Measurements from ENCODE around the gene LCE1C.

Gene LCE1C, protein sequence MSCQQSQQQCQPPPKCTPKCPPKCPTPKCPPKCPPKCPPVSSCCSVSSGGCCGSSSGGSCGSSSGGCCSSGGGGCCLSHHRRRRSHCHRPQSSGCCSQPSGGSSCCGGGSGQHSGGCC

DNA sequence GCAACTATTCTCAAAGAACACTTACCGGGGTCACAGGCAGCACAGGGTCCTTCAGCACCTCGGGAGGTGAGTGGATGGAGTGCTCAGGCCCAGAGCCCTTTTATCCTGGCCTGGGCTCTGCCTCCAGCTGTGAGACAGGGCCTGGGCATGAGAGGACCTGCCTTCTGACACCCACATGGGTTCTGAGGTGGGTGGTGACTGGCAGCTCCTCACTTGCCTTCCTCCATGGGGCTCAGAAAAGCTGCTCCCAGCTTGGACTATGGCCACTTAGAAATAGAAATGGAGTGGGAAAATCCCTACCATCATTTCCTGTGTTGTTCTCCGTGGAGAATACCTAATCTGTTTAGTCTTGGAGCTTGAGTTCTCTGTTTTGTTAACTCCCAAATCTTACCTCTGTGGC lies at the start of gene LCE1C:
Gene LCE1C (minus strand): TSS at position 76 of the 400 bp plus-strand sequence. CDS start 1,173 bp downstream, outside the sequence.
- Mint-ChIP-seq H3K9me3 (ENCODE audit: low read depth) (peaks cover 3% of the 10 kb centered on the region), H3K27ac (no peak within 1 kb of the TSS), H3K36me3 (no peaks in the 10 kb centered on the region)

DNA sequence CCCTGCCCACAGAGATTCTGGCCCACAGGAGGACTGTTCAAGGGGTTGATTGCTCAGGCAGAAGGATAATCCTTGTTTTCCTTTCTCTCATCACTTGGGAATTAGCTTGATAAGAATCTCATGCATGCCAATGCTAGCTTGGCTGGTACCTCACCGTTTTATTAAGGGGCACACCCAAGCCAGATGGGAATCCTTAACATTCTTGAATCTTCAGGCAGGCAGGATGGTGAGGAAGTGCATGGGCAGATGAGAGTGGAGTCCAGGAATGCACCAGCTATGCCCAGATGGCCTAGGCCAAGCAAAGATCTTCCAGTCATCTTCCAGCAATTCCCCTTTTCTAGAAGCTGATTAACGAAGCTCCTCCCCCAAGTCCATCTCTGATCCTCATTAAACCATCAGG lies 49.2 kb upstream of the LCE1C start:
- Mint-ChIP-seq H3K27me3 (peaks cover 3% of the 10 kb centered on the region), H3K36me3 (no peaks in the 10 kb centered on the region), H3K9me3 (ENCODE audit: low read depth) (no peaks in the 10 kb centered on the region), H3K4me1 (ENCODE audit: low read depth) (no peaks in the 10 kb centered on the region), H3K4me3 (no peak overlapping the region), H3K27ac (no peak overlapping the region)

More for the DNA sequence above, at the start of gene LCE1C:
- Mint-ChIP-seq H3K4me1 (ENCODE audit: low read depth) (no peaks in the 10 kb centered on the region), H3K4me3 (no peak within 1 kb of the TSS), H3K27me3 (peaks cover 19% of the 10 kb centered on the region)

DNA sequence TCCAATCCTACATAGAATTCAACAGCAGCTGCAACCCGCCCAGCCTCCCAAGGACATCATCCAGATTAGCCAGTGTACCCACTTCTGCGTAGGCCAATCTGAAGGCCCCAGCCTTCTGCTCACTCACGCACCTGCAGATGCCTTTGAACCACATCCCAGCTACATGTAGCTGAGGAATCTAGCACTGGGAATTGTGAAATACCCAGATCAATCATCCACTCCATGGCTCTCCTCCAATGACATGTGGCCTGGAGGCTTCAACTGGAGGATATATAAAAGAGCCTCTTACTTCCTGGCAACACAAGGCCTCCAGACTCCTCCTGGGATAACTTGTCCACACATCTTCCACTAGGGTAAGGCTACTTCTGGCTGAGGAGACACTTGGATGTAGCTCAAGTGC lies 36.1 kb upstream of the LCE1C start, which contains the start of gene LCE6A:
Gene LCE6A (plus strand): TSS at position 301 of the 400 bp plus-strand sequence. CDS start 665 bp downstream, outside the sequence.
- Mint-ChIP-seq H3K27ac (no peak within 1 kb of the TSS), H3K9me3 (ENCODE audit: low read depth) (no peaks in the 10 kb centered on the region), H3K36me3 (no peaks in the 10 kb centered on the region), H3K27me3 (peaks cover 20% of the 10 kb centered on the region), H3K4me1 (ENCODE audit: low read depth) (no peaks in the 10 kb centered on the region), H3K4me3 (no peak within 1 kb of the TSS)

DNA sequence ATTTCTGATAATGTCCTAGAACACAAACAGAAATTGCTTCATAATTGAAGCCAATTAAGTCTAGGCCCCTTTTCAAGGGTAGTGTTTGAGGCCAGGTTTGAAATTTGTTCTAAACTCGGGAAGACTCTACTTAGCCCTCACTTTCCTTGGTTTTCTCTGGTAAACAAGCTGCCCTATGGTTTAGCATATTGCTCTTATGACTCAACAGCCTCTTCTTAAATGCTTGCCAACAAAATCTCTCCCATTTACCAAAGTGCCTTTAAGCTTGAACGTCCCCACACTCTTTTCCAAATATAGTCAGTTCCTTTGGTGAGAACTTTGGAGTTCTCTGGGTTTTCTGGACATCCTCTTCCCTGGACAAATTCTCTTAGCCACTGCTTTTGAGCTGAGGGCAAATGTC lies 30.4 kb upstream of the LCE1C start:
- Mint-ChIP-seq H3K27ac (no peak overlapping the region), H3K36me3 (no peaks in the 10 kb centered on the region), H3K4me3 (no peak overlapping the region), H3K4me1 (ENCODE audit: low read depth) (no peaks in the 10 kb centered on the region), H3K9me3 (ENCODE audit: low read depth) (no peaks in the 10 kb centered on the region), H3K27me3 (peaks cover 9% of the 10 kb centered on the region)

DNA sequence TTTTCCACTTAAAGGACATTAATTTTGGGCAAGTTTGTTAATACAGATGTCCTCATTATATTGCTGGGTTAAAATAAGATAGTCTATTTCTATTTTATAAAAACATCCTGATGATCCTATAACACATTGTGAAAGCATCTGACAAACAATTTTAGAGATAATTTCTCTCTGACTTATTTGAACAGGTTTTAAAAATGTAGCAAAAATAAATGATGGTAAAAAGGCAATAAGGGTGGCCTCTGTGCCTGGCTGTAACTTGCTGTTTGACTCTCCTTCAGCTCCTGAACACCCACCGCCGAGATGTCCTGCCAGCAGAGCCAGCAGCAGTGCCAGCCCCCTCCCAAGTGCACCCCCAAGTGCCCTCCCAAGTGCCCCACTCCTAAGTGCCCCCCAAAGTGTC lies 20.7 kb upstream of the LCE1C start, which contains the start of gene LCE1A:
Gene LCE1A (plus strand): TSS at position 301 of the 400 bp plus-strand sequence. CDS start 0 bp downstream, at position 301.
- H3K9me3 Mint-ChIP-seq (ENCODE audit: low read depth) = no peaks in the 10 kb centered on the region
- no peak within 1 kb of the TSS for H3K27ac Mint-ChIP-seq
- no peak within 1 kb of the TSS for H3K4me3 Mint-ChIP-seq
- H3K36me3 Mint-ChIP-seq = no peaks in the 10 kb centered on the region
- peaks cover 12% of the 10 kb centered on the region for H3K27me3 Mint-ChIP-seq
- H3K4me1 Mint-ChIP-seq (ENCODE audit: low read depth) = no peaks in the 10 kb centered on the region

DNA sequence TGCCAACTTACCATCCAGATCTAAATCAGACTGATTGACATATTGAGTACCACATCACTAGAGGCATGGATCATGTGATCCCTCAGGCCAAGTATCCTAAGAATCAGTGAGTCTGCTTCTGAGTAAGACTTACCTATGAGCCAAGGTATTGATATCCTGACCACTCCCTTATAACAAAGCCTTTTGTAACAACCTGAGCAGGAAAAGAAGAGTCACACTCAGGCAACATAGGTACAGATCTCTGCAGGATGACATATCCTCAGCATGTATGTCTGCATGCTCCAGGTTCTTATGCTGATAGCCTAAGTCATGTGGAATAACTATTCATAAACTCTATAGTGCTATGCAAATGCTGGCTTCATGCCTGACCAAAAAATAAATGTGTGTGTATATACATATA lies 18.5 kb upstream of the LCE1C start:
- H3K27me3 Mint-ChIP-seq = peaks cover 12% of the 10 kb centered on the region
- H3K27ac Mint-ChIP-seq = no peak overlapping the region
- H3K36me3 Mint-ChIP-seq = no peaks in the 10 kb centered on the region
- no peak overlapping the region for H3K4me3 Mint-ChIP-seq
- no peaks in the 10 kb centered on the region for H3K4me1 Mint-ChIP-seq (ENCODE audit: low read depth)
- no peaks in the 10 kb centered on the region for H3K9me3 Mint-ChIP-seq (ENCODE audit: low read depth)

DNA sequence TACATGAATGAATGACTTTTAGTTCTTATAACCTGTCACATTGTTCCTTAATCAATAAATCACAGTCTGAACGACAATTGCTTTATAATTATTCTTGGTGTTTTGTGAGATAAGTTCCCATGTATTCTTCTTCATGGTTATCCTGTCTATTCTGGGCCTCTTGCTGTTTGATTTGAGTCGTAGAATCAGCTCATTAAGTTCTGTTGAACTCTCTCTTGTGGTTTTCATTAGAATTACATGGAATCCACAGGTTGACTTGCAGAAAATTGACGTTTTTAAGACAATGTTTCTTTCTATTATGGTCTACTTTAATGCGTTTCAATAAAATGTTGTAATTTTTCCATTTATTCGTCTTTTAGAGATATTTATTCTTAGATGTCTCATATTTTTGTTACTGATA lies 16.8 kb upstream of the LCE1C start:
- H3K4me3 Mint-ChIP-seq = no peak overlapping the region
- H3K27ac Mint-ChIP-seq = no peak overlapping the region
- H3K27me3 Mint-ChIP-seq = peaks cover 11% of the 10 kb centered on the region
- no peaks in the 10 kb centered on the region for H3K9me3 Mint-ChIP-seq (ENCODE audit: low read depth)
- no peaks in the 10 kb centered on the region for H3K36me3 Mint-ChIP-seq
- no peaks in the 10 kb centered on the region for H3K4me1 Mint-ChIP-seq (ENCODE audit: low read depth)

DNA sequence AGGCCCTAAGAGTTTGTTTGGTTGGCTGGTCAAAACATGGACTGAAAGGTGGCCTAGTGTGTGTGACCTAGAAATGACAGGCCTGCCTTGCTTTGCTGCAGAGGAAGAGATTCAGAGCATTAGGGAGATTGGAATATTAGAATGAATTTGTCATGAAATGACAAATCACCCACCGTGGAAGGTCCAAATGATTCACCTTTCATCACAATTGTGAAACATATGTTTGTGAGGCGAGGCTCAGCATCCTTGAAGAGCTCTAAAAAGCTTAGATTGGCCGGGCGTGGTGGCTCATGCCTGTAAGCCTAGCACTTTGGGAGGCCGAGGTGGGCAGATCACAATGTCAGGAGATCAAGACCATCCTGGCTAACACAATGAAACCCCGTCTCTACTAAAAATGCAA lies 10.9 kb upstream of the LCE1C start:
- no peak overlapping the region for H3K27ac Mint-ChIP-seq
- H3K36me3 Mint-ChIP-seq = peaks cover 3% of the 10 kb centered on the region
- H3K9me3 Mint-ChIP-seq (ENCODE audit: low read depth) = peaks cover 2% of the 10 kb centered on the region
- no peak overlapping the region for H3K4me3 Mint-ChIP-seq
- H3K4me1 Mint-ChIP-seq (ENCODE audit: low read depth) = no peaks in the 10 kb centered on the region
- H3K27me3 Mint-ChIP-seq = peaks cover 10% of the 10 kb centered on the region

DNA sequence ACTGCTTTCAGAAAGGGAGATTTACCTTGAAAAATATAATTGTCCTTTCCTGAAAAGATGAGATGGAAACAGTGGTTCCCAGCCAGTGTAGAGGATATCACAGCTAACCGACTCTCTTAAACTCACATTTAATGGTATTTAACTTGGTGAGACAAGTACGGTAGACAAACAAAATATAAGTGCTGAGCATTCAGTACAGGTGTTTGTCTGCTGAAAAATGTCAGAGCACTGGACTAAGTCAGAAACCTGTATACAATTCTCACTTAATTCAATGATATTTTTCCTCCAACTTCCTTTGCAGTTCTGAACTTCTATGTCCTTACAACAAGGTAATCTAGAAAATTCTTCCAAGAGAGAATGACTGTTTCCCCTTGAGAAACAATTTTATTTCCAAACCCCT lies 5.2 kb upstream of the LCE1C start, which contains the start of gene LCE1B:
Gene LCE1B (plus strand): TSS at position 301 of the 400 bp plus-strand sequence. CDS start 476 bp downstream, outside the sequence.
- no peak within 1 kb of the TSS for H3K27ac Mint-ChIP-seq
- H3K27me3 Mint-ChIP-seq = peaks cover 17% of the 10 kb centered on the region
- no peaks in the 10 kb centered on the region for H3K4me1 Mint-ChIP-seq (ENCODE audit: low read depth)
- H3K4me3 Mint-ChIP-seq = no peak within 1 kb of the TSS
- H3K9me3 Mint-ChIP-seq (ENCODE audit: low read depth) = peaks cover 5% of the 10 kb centered on the region
- peaks cover 3% of the 10 kb centered on the region for H3K36me3 Mint-ChIP-seq

DNA sequence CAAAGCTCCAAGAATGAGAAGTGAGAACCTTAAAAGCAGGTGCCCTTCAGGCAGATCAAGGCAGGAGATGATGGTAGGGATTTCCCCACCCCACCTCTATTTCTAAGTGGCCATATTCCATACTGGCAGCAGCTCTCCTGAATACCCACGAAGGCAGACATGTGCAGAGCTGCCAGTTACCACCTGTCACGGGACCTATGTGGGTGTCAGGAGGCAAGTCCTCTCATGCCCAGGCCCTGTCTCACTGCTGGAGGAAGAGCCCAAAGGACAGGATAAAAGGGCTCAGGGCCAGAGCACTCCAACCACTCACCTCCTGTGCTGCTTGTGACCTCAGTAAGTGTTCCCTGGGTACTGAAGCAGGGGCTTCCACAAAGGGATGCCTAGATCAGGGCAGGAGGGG lies 4.6 kb upstream of the LCE1C start:
- Mint-ChIP-seq H3K4me3 (no peak overlapping the region), H3K36me3 (peaks cover 3% of the 10 kb centered on the region), H3K27me3 (peaks cover 15% of the 10 kb centered on the region), H3K4me1 (ENCODE audit: low read depth) (no peaks in the 10 kb centered on the region), H3K27ac (no peak overlapping the region), H3K9me3 (ENCODE audit: low read depth) (peaks cover 5% of the 10 kb centered on the region)

DNA sequence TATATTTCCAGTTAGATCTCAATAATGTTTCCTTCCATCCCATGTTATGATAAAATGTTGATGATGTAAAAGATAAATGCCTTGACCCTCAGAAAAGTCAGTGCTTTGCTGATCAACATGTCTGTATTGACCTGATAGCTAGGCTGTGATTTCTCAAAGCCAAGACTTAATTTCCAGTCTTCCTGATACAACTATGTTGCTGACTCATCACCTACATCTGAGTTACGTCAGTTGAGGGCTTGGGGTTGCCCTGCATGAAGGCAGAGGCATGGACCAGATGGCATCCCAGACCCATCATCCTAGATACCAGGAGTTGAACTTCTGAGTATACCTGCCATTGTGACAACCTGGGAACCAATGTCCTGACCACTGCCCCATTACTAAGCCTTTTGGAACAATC lies 5.1 kb downstream of the LCE1C start:
- Mint-ChIP-seq H3K27ac (no peak overlapping the region), H3K9me3 (ENCODE audit: low read depth) (no peaks in the 10 kb centered on the region), H3K27me3 (peaks cover 24% of the 10 kb centered on the region), H3K36me3 (no peaks in the 10 kb centered on the region), H3K4me3 (no peak overlapping the region), H3K4me1 (ENCODE audit: low read depth) (no peaks in the 10 kb centered on the region)

DNA sequence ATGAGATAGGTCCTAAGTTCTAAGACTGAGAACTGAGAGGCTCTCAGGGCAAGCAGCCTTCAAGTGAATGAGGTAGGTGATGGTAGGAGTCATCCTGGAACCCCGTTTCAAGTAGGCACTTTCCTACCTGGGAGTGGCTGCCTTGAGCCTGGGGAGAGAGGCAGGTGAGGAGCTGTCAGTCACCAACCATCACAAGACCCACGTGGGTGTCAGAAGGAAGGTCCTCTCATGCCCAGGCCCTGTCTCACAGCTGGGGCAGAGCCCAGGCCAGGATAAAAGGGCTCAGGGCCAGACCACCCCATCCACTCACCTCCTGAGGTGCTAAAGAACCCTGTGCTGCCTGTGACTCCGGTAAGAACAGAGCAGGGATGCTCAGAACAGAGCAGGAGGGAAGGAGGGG lies 10.0 kb downstream of the LCE1C start, which contains the start of gene LCE1D:
Gene LCE1D (plus strand): TSS at position 301 of the 400 bp plus-strand sequence. CDS start 1,074 bp downstream, outside the sequence.
- H3K9me3 Mint-ChIP-seq (ENCODE audit: low read depth) = no peaks in the 10 kb centered on the region
- no peak within 1 kb of the TSS for H3K4me3 Mint-ChIP-seq
- no peak within 1 kb of the TSS for H3K27ac Mint-ChIP-seq
- H3K4me1 Mint-ChIP-seq (ENCODE audit: low read depth) = no peaks in the 10 kb centered on the region
- no peaks in the 10 kb centered on the region for H3K36me3 Mint-ChIP-seq
- H3K27me3 Mint-ChIP-seq = peaks cover 12% of the 10 kb centered on the region

DNA sequence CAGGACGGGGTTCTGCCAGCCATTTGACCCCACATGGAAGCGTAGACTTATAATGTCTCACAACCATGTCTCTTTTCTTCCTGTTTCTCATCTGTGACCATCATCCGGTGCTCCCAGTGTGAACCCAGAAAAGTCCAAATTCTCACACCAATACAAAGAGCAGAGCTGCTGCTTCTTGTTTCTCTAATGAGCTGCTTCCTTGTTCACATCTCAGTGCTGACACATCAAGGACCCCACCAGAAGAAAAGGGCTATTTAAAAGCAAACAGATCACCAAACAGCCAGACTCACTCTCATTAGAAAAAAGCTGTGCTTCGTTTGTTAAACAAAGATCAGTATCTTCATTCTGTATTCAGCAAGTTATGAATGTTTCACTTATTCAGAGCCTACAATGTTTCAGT lies 10.8 kb downstream of the LCE1C start:
- H3K4me3 Mint-ChIP-seq = no peak overlapping the region
- H3K27me3 Mint-ChIP-seq = peaks cover 8% of the 10 kb centered on the region
- H3K27ac Mint-ChIP-seq = no peak overlapping the region
- no peaks in the 10 kb centered on the region for H3K4me1 Mint-ChIP-seq (ENCODE audit: low read depth)
- no peaks in the 10 kb centered on the region for H3K36me3 Mint-ChIP-seq
- H3K9me3 Mint-ChIP-seq (ENCODE audit: low read depth) = no peaks in the 10 kb centered on the region

DNA sequence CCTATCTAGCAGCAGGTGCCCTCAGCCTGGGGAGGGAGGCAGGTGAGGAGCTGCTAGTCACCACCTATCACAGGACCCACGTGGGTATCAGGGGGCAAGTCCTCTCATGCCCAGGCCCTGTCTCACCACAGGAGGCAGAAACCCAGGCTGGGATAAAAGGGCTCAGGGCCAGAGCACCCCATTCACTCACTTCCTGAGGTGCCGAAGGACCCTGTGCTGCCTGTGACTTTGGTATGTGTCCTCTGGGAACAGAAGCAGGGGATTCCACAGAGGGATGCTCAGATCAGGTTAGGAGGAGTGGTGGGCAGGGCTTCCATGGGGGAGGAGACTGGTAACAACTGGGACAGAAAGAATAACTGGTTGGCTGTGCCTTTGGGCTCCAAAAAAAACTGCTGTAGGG lies 20.4 kb downstream of the LCE1C start, which contains the start of gene LCE1E:
Gene LCE1E (plus strand): TSS at position 181 of the 400 bp plus-strand sequence. CDS start 1,043 bp downstream, outside the sequence.
- Mint-ChIP-seq H3K27me3 (peaks cover 21% of the 10 kb centered on the region), H3K27ac (no peak within 1 kb of the TSS), H3K36me3 (no peaks in the 10 kb centered on the region), H3K9me3 (ENCODE audit: low read depth) (no peaks in the 10 kb centered on the region), H3K4me1 (ENCODE audit: low read depth) (no peaks in the 10 kb centered on the region), H3K4me3 (no peak within 1 kb of the TSS)

DNA sequence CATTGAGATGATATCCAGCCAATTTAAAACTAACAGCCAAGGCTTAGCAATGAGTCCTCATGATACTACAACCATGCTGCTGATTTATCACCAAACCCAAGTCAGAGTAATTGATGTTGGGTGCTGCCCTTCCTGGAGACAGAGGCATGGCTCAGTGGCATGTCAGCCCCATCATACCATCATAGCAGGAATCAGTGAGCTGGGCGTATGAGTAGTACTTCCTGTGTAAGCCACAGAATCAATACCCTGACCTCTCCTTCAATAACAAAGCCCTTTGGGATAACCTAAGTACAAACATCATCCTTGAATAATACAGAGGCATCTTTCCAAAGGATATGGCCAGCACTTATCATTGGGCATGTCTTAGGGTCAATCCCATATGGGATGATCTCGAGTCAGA lies 23.4 kb downstream of the LCE1C start:
- peaks cover 28% of the 10 kb centered on the region for H3K27me3 Mint-ChIP-seq
- no peaks in the 10 kb centered on the region for H3K36me3 Mint-ChIP-seq
- no peak overlapping the region for H3K27ac Mint-ChIP-seq
- no peak overlapping the region for H3K4me3 Mint-ChIP-seq
- no peaks in the 10 kb centered on the region for H3K4me1 Mint-ChIP-seq (ENCODE audit: low read depth)
- H3K9me3 Mint-ChIP-seq (ENCODE audit: low read depth) = no peaks in the 10 kb centered on the region
